ENCODE results near the gene ADCY5.
"Not testable (repeated sequence)": the region's sequence is repeated elsewhere in the genome, so short reads cannot be mapped to it uniquely, and the experiment has no call there.

Gene ADCY5

GRCh38 chr3:123261666-123262065, 187.2 kb downstream of the ADCY5 start:
- no peak for DNase-seq (ENCODE audit: low spot score)

- DNase-seq (ENCODE audit: low spot score), result no peak
Measured at GRCh38 chr3:123258811-123259420, 190.0 kb downstream of the ADCY5 start.

DNA sequence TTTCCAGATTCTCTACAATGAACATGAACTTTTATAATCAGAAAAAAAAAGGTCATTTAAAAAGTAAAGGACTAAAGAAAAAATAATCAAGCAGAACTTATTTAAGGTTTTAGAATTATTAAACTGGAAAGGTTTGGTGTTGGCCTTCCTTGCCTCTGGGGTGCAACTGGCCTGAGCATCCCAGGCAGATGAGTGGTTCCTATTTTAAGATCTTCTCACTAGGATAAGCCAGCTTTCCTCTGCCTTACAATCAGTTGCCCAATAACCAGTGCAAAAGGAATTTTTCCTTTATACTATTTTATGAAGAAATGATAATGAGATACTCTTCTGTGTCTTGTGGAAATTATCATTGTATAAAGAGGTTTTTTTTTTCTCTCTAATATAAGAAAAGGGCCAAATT, 190.5 kb downstream of the ADCY5 start:
- no peak for DNase-seq (ENCODE audit: low spot score)

DNA sequence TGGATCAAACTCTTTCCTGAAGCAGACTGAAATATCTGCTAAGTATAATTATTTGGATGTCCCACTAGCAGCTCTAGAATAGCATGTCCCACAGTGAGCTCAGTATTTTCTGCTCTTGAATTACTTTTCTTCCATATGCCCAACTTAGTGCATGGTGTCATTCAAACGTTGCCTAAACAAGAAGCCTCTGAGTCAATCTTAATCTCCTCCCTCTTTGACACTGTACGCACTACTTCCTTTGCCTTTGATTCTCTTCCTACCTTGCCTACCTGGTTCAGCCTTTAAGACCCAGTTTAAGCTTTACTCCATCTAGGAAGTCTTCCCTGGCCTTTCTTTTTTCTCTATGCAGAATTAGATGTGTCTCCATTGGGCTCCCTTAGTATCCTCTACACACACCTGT, 192.6 kb downstream of the ADCY5 start:
- DNase-seq (ENCODE audit: low spot score), result no peak

- DNase-seq (ENCODE audit: low spot score), result no peak
Measured at GRCh38 chr3:123246866-123247265, 202.0 kb downstream of the ADCY5 start.

DNA sequence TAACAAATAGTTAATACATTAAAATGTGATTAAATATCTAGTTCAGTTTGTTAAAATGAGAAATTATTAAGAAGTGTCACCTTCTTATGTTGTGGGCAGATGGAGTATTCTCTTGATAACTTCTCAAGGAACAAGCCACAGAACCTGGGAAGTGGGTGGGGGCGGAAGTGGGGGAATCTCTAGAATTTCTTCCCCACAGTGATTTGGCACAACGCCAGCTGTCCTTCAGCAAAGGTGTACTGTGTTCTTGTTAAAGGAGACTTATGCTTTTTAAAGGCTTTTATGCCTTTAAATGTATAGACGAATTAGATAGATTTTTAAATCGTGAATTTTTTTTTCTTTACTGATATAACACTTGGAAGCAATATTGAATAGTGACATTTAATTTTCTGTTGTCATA, 204.8 kb downstream of the ADCY5 start:
- DNase-seq (ENCODE audit: low spot score), result no peak

DNA sequence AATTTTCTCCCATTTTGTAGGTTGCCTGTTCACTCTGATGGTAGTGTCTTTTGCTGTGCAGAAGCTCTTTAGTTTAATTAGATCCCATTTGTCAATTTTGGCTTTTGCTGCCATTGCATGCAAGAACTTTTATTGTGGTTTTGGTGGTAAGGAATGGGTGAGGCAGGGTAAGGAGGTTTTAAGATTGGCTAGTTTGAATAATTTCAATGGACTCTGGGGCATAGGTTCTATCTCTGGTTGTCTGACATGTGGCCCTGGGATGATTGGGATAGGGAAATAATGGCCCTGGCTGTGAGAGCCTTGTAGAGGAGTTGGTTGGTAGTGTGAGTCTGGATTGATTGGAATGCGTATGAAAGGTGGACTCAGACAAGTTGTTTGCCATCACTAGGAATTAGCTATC, 209.1 kb downstream of the ADCY5 start:
- DNase-seq (ENCODE audit: low spot score), result no peak

DNA sequence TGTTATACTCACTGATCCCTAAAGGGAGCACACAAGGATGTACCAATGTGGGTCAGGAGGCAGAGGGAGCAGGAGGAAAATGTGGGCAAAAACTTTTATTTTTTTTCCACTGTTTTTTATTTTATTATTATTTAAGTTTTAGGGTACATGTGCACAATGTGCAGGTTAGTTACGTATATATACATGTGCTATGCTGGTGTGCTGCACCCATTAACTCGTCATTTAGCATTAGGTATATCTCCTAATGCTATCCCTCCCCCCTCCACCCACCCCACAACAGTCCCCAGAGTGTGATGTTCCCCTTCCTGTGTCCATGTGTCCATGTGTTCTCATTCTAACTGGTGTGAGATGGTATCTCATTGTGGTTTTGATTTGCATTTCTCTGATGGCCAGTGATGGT, 209.7 kb downstream of the ADCY5 start:
- DNase-seq (ENCODE audit: low spot score), result not testable (repeated sequence)

DNA sequence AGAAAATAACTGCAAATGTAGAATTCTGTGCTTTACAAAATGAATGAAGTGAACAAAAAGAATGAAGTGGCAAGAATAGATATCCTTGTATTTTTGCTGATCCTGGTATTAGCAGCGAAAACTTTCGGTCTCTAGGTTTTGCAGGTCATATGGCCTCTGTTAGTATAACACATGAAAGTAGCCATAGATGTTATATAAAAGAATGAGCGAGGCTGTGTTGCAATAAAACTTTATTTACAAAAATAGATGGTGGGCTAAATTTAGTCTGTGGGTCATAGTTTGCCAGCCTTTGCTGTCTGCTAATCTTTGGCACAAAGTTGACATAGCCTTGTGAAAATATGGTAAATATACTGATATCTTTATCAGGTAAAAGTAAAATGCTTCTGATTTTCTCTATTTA, 212.0 kb downstream of the ADCY5 start:
- no peak for DNase-seq (ENCODE audit: low spot score)
